ENCODE results near the gene NMT1.

The NMT1 gene

GRCh38 chr17:45130681-45131615 is 69.8 kb downstream of the NMT1 start:
- no peaks in the 10 kb centered on the region for H3K36me3 Mint-ChIP-seq (ENCODE audit: low read depth)
- peak overlapping the region; percentile 28 to 59 (median 38) for H3K27ac Mint-ChIP-seq
- peak overlapping the region; percentile 65 to 85 (median 78) for H3K4me3 Mint-ChIP-seq
- TF ChIP-seq, protein P1, sequence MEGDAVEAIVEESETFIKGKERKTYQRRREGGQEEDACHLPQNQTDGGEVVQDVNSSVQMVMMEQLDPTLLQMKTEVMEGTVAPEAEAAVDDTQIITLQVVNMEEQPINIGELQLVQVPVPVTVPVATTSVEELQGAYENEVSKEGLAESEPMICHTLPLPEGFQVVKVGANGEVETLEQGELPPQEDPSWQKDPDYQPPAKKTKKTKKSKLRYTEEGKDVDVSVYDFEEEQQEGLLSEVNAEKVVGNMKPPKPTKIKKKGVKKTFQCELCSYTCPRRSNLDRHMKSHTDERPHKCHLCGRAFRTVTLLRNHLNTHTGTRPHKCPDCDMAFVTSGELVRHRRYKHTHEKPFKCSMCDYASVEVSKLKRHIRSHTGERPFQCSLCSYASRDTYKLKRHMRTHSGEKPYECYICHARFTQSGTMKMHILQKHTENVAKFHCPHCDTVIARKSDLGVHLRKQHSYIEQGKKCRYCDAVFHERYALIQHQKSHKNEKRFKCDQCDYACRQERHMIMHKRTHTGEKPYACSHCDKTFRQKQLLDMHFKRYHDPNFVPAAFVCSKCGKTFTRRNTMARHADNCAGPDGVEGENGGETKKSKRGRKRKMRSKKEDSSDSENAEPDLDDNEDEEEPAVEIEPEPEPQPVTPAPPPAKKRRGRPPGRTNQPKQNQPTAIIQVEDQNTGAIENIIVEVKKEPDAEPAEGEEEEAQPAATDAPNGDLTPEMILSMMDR (IDR thresholded peaks at IDR 0.05; ENCODE audit: unreplicated experiment in 3 of 3), result no peak
- H3K27me3 Mint-ChIP-seq (ENCODE audit: low read depth), result no peaks in the 10 kb centered on the region
- H3K9me3 Mint-ChIP-seq, result peaks cover 2% of the 10 kb centered on the region
- H3K4me1 Mint-ChIP-seq, result peaks cover 37% of the 10 kb centered on the region

- Mint-ChIP-seq H3K9me3 (peaks cover 2% of the 10 kb centered on the region), H3K36me3 (ENCODE audit: low read depth) (no peaks in the 10 kb centered on the region), H3K27me3 (ENCODE audit: low read depth) (no peaks in the 10 kb centered on the region), H3K27ac (peak overlapping the region; percentile 28 to 59 (median 38)), H3K4me1 (peaks cover 35% of the 10 kb centered on the region), H3K4me3 (peak overlapping the region; percentile 65 to 85 (median 78))
- TF ChIP-seq, protein P1 (IDR thresholded peaks at IDR 0.05; ENCODE audit: unreplicated experiment in 3 of 3), result peak; percentile 92 to 99 (median 97)
Measured at GRCh38 chr17:45131616-45132319, 70.7 kb downstream of the NMT1 start.

DNA sequence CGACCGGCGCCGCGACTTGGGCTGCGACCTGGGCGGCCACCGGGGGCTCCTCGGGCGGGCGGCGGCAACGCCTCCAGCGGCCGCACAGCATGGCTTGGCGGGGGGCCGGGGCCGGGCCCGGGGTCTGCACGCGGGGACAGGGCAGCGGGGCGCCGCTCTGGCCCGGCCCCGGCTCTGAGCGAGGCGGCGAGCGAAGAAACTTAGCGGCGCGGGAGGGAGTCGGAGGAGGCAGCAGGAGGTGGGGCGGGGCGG is 71.1 kb downstream of the NMT1 start, which contains the start of gene PLCD3:
Gene PLCD3, minus strand, starts transcription at position 196 of the 252 bp plus-strand sequence. Its CDS starts 105 bp downstream, at position 91.
- H3K9me3 Mint-ChIP-seq, result peaks cover 2% of the 10 kb centered on the region

GRCh38 chr17:45132572-45133463 is 71.7 kb downstream of the NMT1 start:
- no peaks in the 10 kb centered on the region for H3K36me3 Mint-ChIP-seq (ENCODE audit: low read depth)
- H3K27me3 Mint-ChIP-seq (ENCODE audit: low read depth), result no peaks in the 10 kb centered on the region
- peak overlapping the region in 2 of 3 experiments; percentile 83 to 91 for H3K27ac Mint-ChIP-seq
- peaks cover 2% of the 10 kb centered on the region for H3K9me3 Mint-ChIP-seq
- peak overlapping the region; percentile 84 to 92 (median 90) for H3K4me3 Mint-ChIP-seq
- H3K4me1 Mint-ChIP-seq, result peaks cover 24% of the 10 kb centered on the region
- TF ChIP-seq, protein P1 (IDR thresholded peaks at IDR 0.05; ENCODE audit: unreplicated experiment in 3 of 3), result peak; percentile 62 to 79 (median 65)

More for the DNA sequence above, 71.1 kb downstream of the NMT1 start, which contains the start of gene PLCD3:
- Mint-ChIP-seq H3K4me1 (peaks cover 30% of the 10 kb centered on the region), H3K27me3 (ENCODE audit: low read depth) (no peaks in the 10 kb centered on the region), H3K36me3 (ENCODE audit: low read depth) (no peaks in the 10 kb centered on the region), H3K4me3 (peak within 1 kb of the TSS; percentile 84 to 92 (median 90)), H3K27ac (peak within 1 kb of the TSS; percentile 28 to 91 (median 83))
- TF ChIP-seq, protein P1 (IDR thresholded peaks at IDR 0.05; ENCODE audit: unreplicated experiment in 3 of 3), result no peak

GRCh38 chr17:45135192-45135977 is 74.3 kb downstream of the NMT1 start, which contains the start of gene ACBD4:
TSS of gene ACBD4 (plus strand) at chr17:45135687. CDS start at chr17:45136145, 458 bp downstream.
- peaks cover 2% of the 10 kb centered on the region for H3K9me3 Mint-ChIP-seq
- no peaks in the 10 kb centered on the region for H3K36me3 Mint-ChIP-seq (ENCODE audit: low read depth)
- TF ChIP-seq, protein P1 (IDR thresholded peaks at IDR 0.05; ENCODE audit: unreplicated experiment in 3 of 3), result peak; percentile 100
- peak within 1 kb of the TSS; percentile 77 to 83 (median 79) for H3K4me3 Mint-ChIP-seq
- no peaks in the 10 kb centered on the region for H3K27me3 Mint-ChIP-seq (ENCODE audit: low read depth)
- peak within 1 kb of the TSS; percentile 56 to 77 (median 70) for H3K27ac Mint-ChIP-seq
- peaks cover 17% of the 10 kb centered on the region for H3K4me1 Mint-ChIP-seq

Measured in nephron (organoid).